Stimulated activated naive CD8-positive, alpha-beta T cell treated with anti-CD3 and anti-CD28 coated beads, Interleukin-15, amount 100 ng/mL, for 72 hours (primary cell): ENCODE results near the gene NRXN3.

Experiments
- ATAC-seq: fragments of 150-1000 bp; cut with Tn5 transposase; 2 replicates; pipeline ENCODE4 v1.10.0; 2021; ENCODE audit warnings: mild to moderate bottlenecking, moderate library complexity
- DNase-seq, 2 donors: peaks; one replicate each; pipeline ENCODE4 v3.0.0; 2021 to 2022
- H3K27ac Mint-ChIP-seq, 2 donors: one replicate each; pipeline ENCODE4 v1.8.0; 2022; ENCODE audit warnings: mild to moderate bottlenecking in 2 of 2, mixed read lengths in 2 of 2, moderate library complexity in 2 of 2
- H3K27me3 Mint-ChIP-seq: one replicate; pipeline ENCODE4 v1.8.0; 2022; ENCODE audit warnings: mixed read lengths
- H3K4me1 Mint-ChIP-seq: one replicate; pipeline ENCODE4 v1.8.0; 2022; ENCODE audit warnings: mild to moderate bottlenecking, mixed read lengths
- H3K4me3 Mint-ChIP-seq, 2 donors: one replicate each; pipeline ENCODE4 v1.8.0; 2022; ENCODE audit warnings: mild to moderate bottlenecking in 2 of 2, mixed read lengths in 2 of 2, moderate library complexity in 1 of 2
- H3K9me3 Mint-ChIP-seq, 2 donors: one replicate each; pipeline ENCODE4 v1.8.0; 2022; ENCODE audit warnings: mixed read lengths in 2 of 2

The NRXN3 gene

GRCh38 chr14:78316786-78317185 lies 146.6 kb downstream of the NRXN3 start:
- Mint-ChIP-seq H3K4me1 (no peaks in the 10 kb centered on the region), H3K27ac (no peak overlapping the region), H3K9me3 (no peaks in the 10 kb centered on the region), H3K27me3 (peaks cover 40% of the 10 kb centered on the region), H3K4me3 (no peak overlapping the region)
- ATAC-seq (no peak), DNase-seq (no peak)

DNA sequence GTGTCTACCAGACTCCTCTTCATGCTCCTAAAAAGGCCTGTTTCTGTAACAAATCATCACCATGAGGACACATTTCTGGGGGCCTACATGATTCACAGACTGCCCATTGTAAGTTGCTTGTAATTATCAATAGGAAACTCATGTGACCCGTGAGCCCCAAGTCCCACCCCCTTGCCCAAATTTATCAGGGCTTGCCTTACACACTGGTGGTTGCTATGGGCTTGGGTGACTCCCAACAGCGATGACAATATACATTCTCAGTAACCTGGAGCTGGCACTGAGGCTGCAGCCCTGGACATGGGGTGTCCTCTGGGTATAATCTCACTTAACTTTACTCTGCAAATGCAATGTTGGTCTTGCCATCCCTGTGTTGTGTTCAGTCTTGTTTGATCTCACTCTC lies 149.2 kb downstream of the NRXN3 start:
- DNase-seq (no peak), ATAC-seq (no peak)
- Mint-ChIP-seq H3K4me1 (no peaks in the 10 kb centered on the region), H3K9me3 (no peaks in the 10 kb centered on the region), H3K4me3 (no peak overlapping the region), H3K27me3 (peaks cover 44% of the 10 kb centered on the region), H3K27ac (no peak overlapping the region)

- DNase-seq (no peak), ATAC-seq (no peak)
- no peak overlapping the region for H3K4me3 Mint-ChIP-seq
Measured at GRCh38 chr14:78319887-78320635, 149.9 kb downstream of the NRXN3 start.

DNA sequence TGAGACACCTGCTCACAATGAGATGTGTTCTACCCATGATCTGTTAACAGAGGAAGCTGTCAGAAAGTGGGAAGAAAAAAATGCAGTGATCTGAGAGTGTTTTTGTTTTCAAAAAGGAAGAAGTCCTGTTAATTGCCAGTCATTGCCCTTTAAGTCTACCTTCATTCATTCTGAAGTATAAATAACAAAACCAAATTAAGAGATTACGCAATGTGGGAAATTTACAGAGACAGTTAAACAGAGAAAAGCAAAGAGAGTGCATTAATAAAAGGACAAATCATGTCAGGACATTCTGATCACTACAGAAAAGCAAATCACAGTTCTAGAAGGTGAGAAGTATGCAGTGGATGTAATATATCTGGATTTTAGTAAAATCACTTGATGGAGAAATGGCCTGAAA lies 154.2 kb downstream of the NRXN3 start:
- Mint-ChIP-seq H3K27me3 (peaks cover 30% of the 10 kb centered on the region), H3K9me3 (no peaks in the 10 kb centered on the region), H3K4me3 (no peak overlapping the region), H3K4me1 (no peaks in the 10 kb centered on the region), H3K27ac (no peak overlapping the region)
- no peak for DNase-seq
- ATAC-seq: no peak

More at GRCh38 chr14:78319887-78320635, 149.9 kb downstream of the NRXN3 start:
- Mint-ChIP-seq H3K27ac (no peak overlapping the region), H3K9me3 (no peaks in the 10 kb centered on the region), H3K27me3 (peaks cover 49% of the 10 kb centered on the region), H3K4me1 (no peaks in the 10 kb centered on the region)

GRCh38 chr14:78325911-78326310 lies 155.7 kb downstream of the NRXN3 start:
- H3K27ac Mint-ChIP-seq: no peak overlapping the region

GRCh38 chr14:78327426-78328221 lies 157.5 kb downstream of the NRXN3 start:
- peaks cover 9% of the 10 kb centered on the region for H3K27me3 Mint-ChIP-seq
- no peak overlapping the region for H3K4me3 Mint-ChIP-seq
- ATAC-seq: no peak
- H3K9me3 Mint-ChIP-seq: no peaks in the 10 kb centered on the region
- no peak overlapping the region for H3K27ac Mint-ChIP-seq
- no peaks in the 10 kb centered on the region for H3K4me1 Mint-ChIP-seq
- DNase-seq: no peak

More at GRCh38 chr14:78325911-78326310, 155.7 kb downstream of the NRXN3 start:
- ATAC-seq (no peak), DNase-seq (no peak)
- no peaks in the 10 kb centered on the region for H3K9me3 Mint-ChIP-seq
- peaks cover 18% of the 10 kb centered on the region for H3K27me3 Mint-ChIP-seq
- no peak overlapping the region for H3K4me3 Mint-ChIP-seq
- no peaks in the 10 kb centered on the region for H3K4me1 Mint-ChIP-seq

DNA sequence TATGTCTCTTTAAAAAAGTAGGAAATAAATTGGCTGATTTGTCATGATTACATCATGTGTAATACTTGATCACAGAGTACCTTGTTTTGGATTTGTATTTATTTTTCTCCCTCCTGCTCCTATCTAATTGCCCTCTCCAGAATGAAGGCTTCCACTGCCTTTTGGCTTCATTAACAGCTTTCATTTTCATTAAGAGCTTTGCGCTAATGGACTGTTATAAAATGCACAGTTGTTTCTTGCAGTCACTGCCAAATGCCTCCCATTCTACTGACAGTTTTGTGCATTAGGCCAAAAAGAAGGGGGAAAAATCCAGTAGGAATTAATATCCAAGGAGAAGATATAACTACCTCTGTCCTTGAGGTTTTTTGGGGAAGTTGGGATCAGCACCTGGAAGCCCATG lies 159.2 kb downstream of the NRXN3 start:
- no peak for DNase-seq
- H3K9me3 Mint-ChIP-seq: peaks cover 0 to 11% of the 10 kb centered on the region in 2 donors
- H3K27ac Mint-ChIP-seq: no peak overlapping the region
- peaks cover 15% of the 10 kb centered on the region for H3K27me3 Mint-ChIP-seq
- H3K4me3 Mint-ChIP-seq: no peak overlapping the region
- ATAC-seq: no peak
- H3K4me1 Mint-ChIP-seq: no peaks in the 10 kb centered on the region

DNA sequence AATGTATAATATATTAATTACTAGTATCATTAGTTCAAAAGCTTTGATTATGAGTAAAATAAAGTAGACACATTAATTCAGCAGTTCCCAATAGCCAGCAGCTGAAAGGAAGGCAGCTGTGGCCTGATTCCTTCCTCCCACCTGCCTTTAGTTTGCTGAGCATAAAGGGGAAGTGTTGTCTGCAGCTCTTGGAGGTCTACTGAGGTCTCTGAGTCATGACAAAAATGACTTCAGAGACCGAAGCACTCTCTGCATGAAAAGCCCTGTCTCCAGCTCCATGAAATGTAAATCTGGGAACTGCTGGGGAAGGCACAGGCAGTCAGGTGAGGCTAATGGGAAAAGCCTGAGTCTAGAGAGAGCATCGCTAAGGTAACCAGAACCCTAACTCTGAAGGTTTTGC lies 165.4 kb downstream of the NRXN3 start:
- DNase-seq (no peak), ATAC-seq (no peak)
- H3K4me3 Mint-ChIP-seq: no peak overlapping the region
- no peaks in the 10 kb centered on the region for H3K4me1 Mint-ChIP-seq
- peaks cover 0 to 11% of the 10 kb centered on the region in 2 donors for H3K9me3 Mint-ChIP-seq
- H3K27ac Mint-ChIP-seq: no peak overlapping the region
- peaks cover 10% of the 10 kb centered on the region for H3K27me3 Mint-ChIP-seq

GRCh38 chr14:78340250-78340649 lies 170.1 kb downstream of the NRXN3 start:
- Mint-ChIP-seq H3K27ac (no peak overlapping the region), H3K9me3 (no peaks in the 10 kb centered on the region), H3K27me3 (no peaks in the 10 kb centered on the region), H3K4me1 (no peaks in the 10 kb centered on the region), H3K4me3 (no peak overlapping the region)
- DNase-seq (no peak), ATAC-seq (no peak)

GRCh38 chr14:78341827-78342389 lies 171.7 kb downstream of the NRXN3 start:
- Mint-ChIP-seq H3K27ac (no peak overlapping the region), H3K4me3 (no peak overlapping the region), H3K27me3 (no peaks in the 10 kb centered on the region), H3K4me1 (no peaks in the 10 kb centered on the region), H3K9me3 (no peaks in the 10 kb centered on the region)
- ATAC-seq (no peak), DNase-seq (no peak)

DNA sequence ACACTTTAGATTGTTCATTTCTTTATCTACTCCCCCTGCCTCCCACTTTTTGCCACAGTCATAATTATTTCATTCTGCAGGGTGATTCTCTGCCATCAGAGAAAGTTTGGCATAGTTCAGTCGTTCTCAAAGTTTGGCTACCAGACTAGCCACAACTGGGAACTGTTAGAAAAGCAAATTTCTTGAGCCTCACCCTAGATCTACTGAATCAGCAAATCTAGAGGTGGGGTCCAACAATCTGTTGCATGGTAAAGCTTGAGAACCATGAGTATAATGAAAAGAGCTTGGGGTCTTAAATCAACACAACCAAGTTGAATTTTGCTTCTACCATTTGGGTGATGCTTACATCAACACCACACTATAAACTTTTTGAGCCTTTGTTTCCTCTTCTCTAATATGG lies 172.7 kb downstream of the NRXN3 start:
- Mint-ChIP-seq H3K4me3 (no peak overlapping the region), H3K9me3 (no peaks in the 10 kb centered on the region), H3K27ac (no peak overlapping the region), H3K4me1 (no peaks in the 10 kb centered on the region), H3K27me3 (no peaks in the 10 kb centered on the region)
- DNase-seq (no peak), ATAC-seq (no peak)

GRCh38 chr14:78344290-78344689 lies 174.1 kb downstream of the NRXN3 start:
- no peaks in the 10 kb centered on the region for H3K4me1 Mint-ChIP-seq
- no peaks in the 10 kb centered on the region for H3K27me3 Mint-ChIP-seq
- no peak for ATAC-seq
- no peak overlapping the region for H3K27ac Mint-ChIP-seq
- H3K9me3 Mint-ChIP-seq: no peaks in the 10 kb centered on the region
- H3K4me3 Mint-ChIP-seq: no peak overlapping the region
- DNase-seq: no peak

DNA sequence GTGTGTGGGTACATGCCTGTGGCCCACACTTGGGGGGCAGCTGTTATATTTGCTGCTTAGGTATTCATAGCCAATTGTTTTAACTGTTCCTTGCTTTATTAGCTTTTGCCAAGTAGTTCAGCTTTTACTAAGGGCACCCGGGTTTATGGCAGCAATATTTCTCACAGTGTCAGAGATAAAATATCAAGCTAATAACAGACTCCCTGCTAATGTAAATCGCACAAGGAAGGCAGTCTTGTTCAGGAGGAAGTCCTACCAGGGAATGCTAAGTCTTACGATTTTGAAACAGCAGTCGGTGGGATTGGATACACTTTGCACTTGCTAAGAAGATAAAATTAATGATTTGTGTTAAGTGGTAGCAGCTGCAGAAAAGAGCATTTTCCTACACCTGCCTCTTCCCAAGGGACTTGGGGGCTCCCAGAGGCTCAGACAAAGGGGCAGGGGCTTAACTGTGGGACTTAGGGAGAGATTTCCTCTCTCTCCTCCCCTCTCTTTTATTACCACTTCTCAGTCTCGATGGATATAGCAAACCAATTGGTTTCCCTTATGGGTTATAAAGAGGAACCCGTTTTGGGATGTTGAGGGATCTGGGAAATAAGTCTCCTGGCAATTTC lies 175.1 kb downstream of the NRXN3 start:
- H3K4me1 Mint-ChIP-seq: no peaks in the 10 kb centered on the region
- H3K9me3 Mint-ChIP-seq: no peaks in the 10 kb centered on the region
- ATAC-seq (no peak), DNase-seq (no peak)
- H3K4me3 Mint-ChIP-seq: no peak overlapping the region
- H3K27me3 Mint-ChIP-seq: no peaks in the 10 kb centered on the region
- no peak overlapping the region for H3K27ac Mint-ChIP-seq

GRCh38 chr14:78346747-78347146 lies 176.6 kb downstream of the NRXN3 start:
- ATAC-seq: no peak
- no peak for DNase-seq
- Mint-ChIP-seq H3K4me1 (no peaks in the 10 kb centered on the region), H3K4me3 (no peak overlapping the region), H3K27ac (no peak overlapping the region), H3K9me3 (no peaks in the 10 kb centered on the region), H3K27me3 (no peaks in the 10 kb centered on the region)

DNA sequence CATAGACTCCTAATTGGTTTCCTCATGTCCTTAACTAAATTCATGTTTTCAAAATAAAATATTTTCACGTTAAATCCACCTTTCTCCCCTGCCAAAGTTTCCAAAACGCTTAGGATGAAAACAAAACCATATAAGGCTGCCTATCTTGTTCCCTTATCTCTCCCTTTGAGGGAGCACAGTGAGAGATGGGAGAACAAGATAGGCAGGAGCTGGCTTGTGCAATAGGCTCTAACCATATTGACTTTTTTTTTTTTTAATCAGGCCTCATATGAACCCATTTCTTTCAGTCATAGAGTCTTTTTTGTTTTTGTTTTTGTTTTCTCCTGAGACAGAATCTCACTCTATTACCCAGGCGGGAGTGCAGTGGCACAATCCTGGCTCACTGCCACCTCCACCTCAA lies 184.9 kb downstream of the NRXN3 start:
- DNase-seq (no peak), ATAC-seq (no peak)
- Mint-ChIP-seq H3K4me3 (no peak overlapping the region), H3K27ac (no peak overlapping the region), H3K9me3 (peaks cover 4 to 7% of the 10 kb centered on the region in 2 donors), H3K27me3 (peaks cover 10% of the 10 kb centered on the region), H3K4me1 (no peaks in the 10 kb centered on the region)

GRCh38 chr14:78356391-78356790 lies 186.2 kb downstream of the NRXN3 start:
- no peak for DNase-seq
- peaks cover 10% of the 10 kb centered on the region for H3K27me3 Mint-ChIP-seq
- no peaks in the 10 kb centered on the region for H3K4me1 Mint-ChIP-seq
- H3K9me3 Mint-ChIP-seq: peaks cover 4 to 7% of the 10 kb centered on the region in 2 donors
- H3K4me3 Mint-ChIP-seq: no peak overlapping the region
- ATAC-seq: no peak
- no peak overlapping the region for H3K27ac Mint-ChIP-seq
